ENCODE measurements around the gene REX1BD. TPM values are rescaled to one million over a fixed set of nuclear protein-coding genes. Genes with fewer than 3 reads are reported as not detected.

Gene REX1BD
- total and polyA plus RNA-seq, 2 of the 4 experiments (the other 2 are of a cell fraction): 14.2 to 44.6 TPM

DNA sequence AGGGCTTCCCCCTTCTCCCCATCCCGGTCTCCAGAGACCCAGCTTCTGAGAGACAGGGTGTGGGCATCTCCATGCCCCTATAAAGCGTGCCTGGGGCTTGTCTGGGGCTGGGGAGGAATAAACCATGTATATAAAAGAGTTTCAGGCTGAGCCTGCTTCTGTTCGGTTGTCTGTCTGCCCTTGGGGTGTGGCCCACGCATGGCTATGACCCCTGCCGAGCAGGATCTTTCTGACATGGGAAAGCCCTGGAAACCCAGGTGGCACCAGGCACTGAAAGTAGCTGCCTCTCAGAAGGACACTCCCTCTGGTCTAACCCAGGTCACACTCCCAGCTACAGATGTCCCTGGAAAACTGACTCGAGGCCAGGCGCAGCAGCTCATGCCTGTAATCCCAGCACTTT is 32.3 kb downstream of the REX1BD start:
- in situ Hi-C loops (cut with MboI; ENCODE audit: low sequenced_read_pairs): no loop called here
- H3K9me1 ChIP-seq (ENCODE audit: insufficient read depth, low read length): no peaks in the 10 kb centered on the region
- no peak overlapping the region for H3K27ac ChIP-seq (ENCODE audit: insufficient read depth, low read length)
- H3K9ac ChIP-seq (ENCODE audit: low read depth, low read length): no peak overlapping the region
- WGBS, 2 experiments (ENCODE audit: extremely low coverage in 2 of 2, insufficient read length in 1 of 2): no CpG with 5 or more reads among the region's 7 CpGs
- H3K9me3 ChIP-seq (ENCODE audit: control insufficient read depth, insufficient read depth, low read length): peaks cover 4% of the 10 kb centered on the region; the same call in 1 of the 2 replicates
- no peak overlapping the region for H3K23ac ChIP-seq (ENCODE audit: low read depth, low read length)
- H2AK9ac ChIP-seq (replicated peaks; ENCODE audit: low read depth, low read length, poor library complexity): no peak overlapping the region
- no peaks in the 10 kb centered on the region for H3K79me1 ChIP-seq (ENCODE audit: low read depth in 1 of 2, low read length in 2 of 2)
- H4K20me1 ChIP-seq (ENCODE audit: insufficient read depth, low read length): no peaks in the 10 kb centered on the region
- no peak overlapping the region for H3K56ac ChIP-seq (ENCODE audit: extremely low read depth, insufficient read depth, low read length)
- ChIA-PET CTCF (no interaction called here), POLR2A (ENCODE audit: unreplicated experiment) (no interaction called here)
- H2BK5ac ChIP-seq (ENCODE audit: low read depth, low read length, poor library complexity, severe bottlenecking): no peak overlapping the region
- dilution Hi-C loops (cut with HindIII; ENCODE audit: low sequenced_read_pairs, unreplicated experiment): no loop called here
- no peak overlapping the region for H4K91ac ChIP-seq (ENCODE audit: insufficient read depth, low read depth, low read length)
- no peak overlapping the region for H3K4me3 ChIP-seq (ENCODE audit: insufficient read depth, low read depth, low read length)
- ATAC-seq (ENCODE audit: low read depth): no peak
- no peak overlapping the region for H4K8ac ChIP-seq (ENCODE audit: low read depth in 2 of 2, low read length in 2 of 2)
- no peak overlapping the region for H3K4ac ChIP-seq (ENCODE audit: low read depth, low read length)
- no peak overlapping the region for H3K18ac ChIP-seq (ENCODE audit: low read depth, low read length)
- H4K5ac ChIP-seq (ENCODE audit: low read depth, low read length): no peak overlapping the region
- H3K27me3 ChIP-seq (ENCODE audit: control insufficient read depth, insufficient read depth, low read length): peaks cover 9% of the 10 kb centered on the region
- DNase-seq: no peak
- no peaks in the 10 kb centered on the region for H3K36me3 ChIP-seq (ENCODE audit: control insufficient read depth, insufficient read depth, low read length)
- TF ChIP-seq NFE2L2 (IDR thresholded peaks at IDR 0.05; ENCODE audit: low read depth, low read length): no peak
- no peak for TF ChIP-seq CHD1 (IDR thresholded peaks at IDR 0.05; ENCODE audit: low read depth, low read length)
- TF ChIP-seq ELK1 (IDR thresholded peaks at IDR 0.05; ENCODE audit: borderline replicate concordance, low read depth, low read length): no peak
- TF ChIP-seq CTCF (conservative IDR thresholded peaks at IDR 0.05; ENCODE audit: low read depth, low read length): no peak
- TF ChIP-seq RAD21 (IDR thresholded peaks at IDR 0.05; ENCODE audit: low read length): no peak
- no peak for TF ChIP-seq FOS (IDR thresholded peaks at IDR 0.05; ENCODE audit: low read depth, low read length)
- no peak for TF ChIP-seq MAZ (IDR thresholded peaks at IDR 0.05; ENCODE audit: borderline replicate concordance, low read depth, low read length)
- TF ChIP-seq RFX5 (IDR thresholded peaks at IDR 0.05; ENCODE audit: low read depth, low read length): no peak
- TF ChIP-seq USF2 (IDR thresholded peaks at IDR 0.05; ENCODE audit: low read depth, low read length): no peak
- TF ChIP-seq MAFK (IDR thresholded peaks at IDR 0.05; ENCODE audit: low read depth, low read length): no peak
- no peak for TF ChIP-seq MXI1 (IDR thresholded peaks at IDR 0.05; ENCODE audit: borderline replicate concordance, low read depth, low read length)
- TF ChIP-seq RCOR1 (IDR thresholded peaks at IDR 0.05; ENCODE audit: insufficient replicate concordance, low read length): no peak
- TF ChIP-seq SMC3 (IDR thresholded peaks at IDR 0.05; ENCODE audit: low read depth, low read length): no peak
- no peak for TF ChIP-seq CEBPB (IDR thresholded peaks at IDR 0.05; ENCODE audit: low read depth, low read length)
- TF ChIP-seq BHLHE40 (IDR thresholded peaks at IDR 0.05; ENCODE audit: low read depth, low read length): no peak
- TF ChIP-seq POLR2A (IDR thresholded peaks at IDR 0.05; ENCODE audit: low read depth, low read length): no peak
- no peak overlapping the region for H2BK15ac ChIP-seq (ENCODE audit: low read depth, low read length)
- H2BK20ac ChIP-seq (ENCODE audit: low read depth, low read length): no peak overlapping the region
- intact Hi-C loops (cut with micrococcal nuclease): no loop called here
- H3K14ac ChIP-seq (replicated peaks; ENCODE audit: low read depth, low read length): no peak overlapping the region
- BruUV-seq (replicated peaks): no TSS peak
- no peak overlapping the region for H2BK120ac ChIP-seq (ENCODE audit: low read depth, low read length)
- no peak overlapping the region for H2AK5ac ChIP-seq (ENCODE audit: low read depth, low read length)
- no peaks in the 10 kb centered on the region for H3K4me1 ChIP-seq (ENCODE audit: control insufficient read depth, insufficient read depth, low read length)
- H3K4me2 ChIP-seq (ENCODE audit: low read depth, low read length): no peak overlapping the region
- no peak overlapping the region for H2AFZ ChIP-seq (replicated peaks; ENCODE audit: low read length, poor library complexity)

All from IMR-90 (cell line).